Measurements from ENCODE around the gene DAB1.

The DAB1 gene

DNA sequence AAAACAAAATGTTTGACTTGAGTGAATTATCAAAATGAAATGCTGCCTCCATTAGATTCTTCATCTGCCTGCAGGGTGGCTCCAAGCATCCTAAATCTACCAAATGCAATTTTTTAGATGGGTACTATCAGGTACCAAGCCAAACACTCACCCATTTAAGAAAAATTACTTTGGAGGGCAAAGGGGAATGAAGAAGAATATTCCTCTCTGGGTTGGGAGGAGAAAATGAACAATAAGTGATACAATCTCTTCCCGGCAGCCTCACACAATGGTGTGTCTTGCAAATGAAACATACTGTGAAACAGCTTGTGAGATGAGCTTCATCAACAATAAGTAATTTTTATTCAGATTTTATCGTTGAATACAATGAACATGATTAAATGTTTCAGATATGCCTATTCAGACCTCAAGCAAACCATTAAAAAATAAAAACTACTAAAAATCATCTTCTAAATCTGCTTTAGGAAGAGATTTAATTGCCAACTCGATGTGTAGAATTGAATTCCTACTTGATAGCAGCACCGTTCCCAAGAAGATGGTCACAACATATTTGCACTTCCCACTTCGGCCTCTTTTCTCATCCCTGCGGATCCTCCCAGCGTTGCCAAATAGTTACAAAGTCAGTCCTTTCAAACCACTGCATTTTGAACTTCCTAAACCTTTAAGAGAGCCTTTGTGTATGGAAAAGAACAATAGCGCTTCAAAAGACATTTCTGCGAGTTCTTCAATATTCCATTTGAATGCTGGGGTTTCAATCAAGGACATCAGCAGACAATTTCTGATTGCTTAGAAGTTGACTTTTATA is 2.7 kb downstream of the DAB1 start:
- Histone ChIP-seq H3K9me2 (replicated peaks; ENCODE audit: control insufficient read depth, low read length) (no peaks in the 10 kb centered on the region), H3K27ac (ENCODE audit: low read depth, low read length) (no peak overlapping the region), H3K9me3 (ENCODE audit: control insufficient read depth, insufficient read depth, low read length) (peaks cover 5% of the 10 kb centered on the region; the same call in 1 of the 2 replicates), H3K27me3 (ENCODE audit: control insufficient read depth, low read length) (no peaks in the 10 kb centered on the region), H3F3A (ENCODE audit: control insufficient read depth, insufficient read depth) (no peaks in the 10 kb centered on the region), H3K4me1 (ENCODE audit: control insufficient read depth, low read length) (no peaks in the 10 kb centered on the region), H3K36me3 (ENCODE audit: control insufficient read depth, low read length) (no peaks in the 10 kb centered on the region), H3K79me2 (ENCODE audit: control insufficient read depth, low read length) (no peaks in the 10 kb centered on the region), H3K4me2 (ENCODE audit: low read length) (no peak overlapping the region), H3K4me3 (ENCODE audit: low read length) (no peak overlapping the region), H4K20me1 (ENCODE audit: control insufficient read depth, insufficient read depth, low read depth, low read length) (no peaks in the 10 kb centered on the region)
- no peak for TF ChIP-seq EZH2phosphoT487 (IDR thresholded peaks at IDR 0.05; ENCODE audit: borderline replicate concordance, low read length)
- TF ChIP-seq, protein P1, sequence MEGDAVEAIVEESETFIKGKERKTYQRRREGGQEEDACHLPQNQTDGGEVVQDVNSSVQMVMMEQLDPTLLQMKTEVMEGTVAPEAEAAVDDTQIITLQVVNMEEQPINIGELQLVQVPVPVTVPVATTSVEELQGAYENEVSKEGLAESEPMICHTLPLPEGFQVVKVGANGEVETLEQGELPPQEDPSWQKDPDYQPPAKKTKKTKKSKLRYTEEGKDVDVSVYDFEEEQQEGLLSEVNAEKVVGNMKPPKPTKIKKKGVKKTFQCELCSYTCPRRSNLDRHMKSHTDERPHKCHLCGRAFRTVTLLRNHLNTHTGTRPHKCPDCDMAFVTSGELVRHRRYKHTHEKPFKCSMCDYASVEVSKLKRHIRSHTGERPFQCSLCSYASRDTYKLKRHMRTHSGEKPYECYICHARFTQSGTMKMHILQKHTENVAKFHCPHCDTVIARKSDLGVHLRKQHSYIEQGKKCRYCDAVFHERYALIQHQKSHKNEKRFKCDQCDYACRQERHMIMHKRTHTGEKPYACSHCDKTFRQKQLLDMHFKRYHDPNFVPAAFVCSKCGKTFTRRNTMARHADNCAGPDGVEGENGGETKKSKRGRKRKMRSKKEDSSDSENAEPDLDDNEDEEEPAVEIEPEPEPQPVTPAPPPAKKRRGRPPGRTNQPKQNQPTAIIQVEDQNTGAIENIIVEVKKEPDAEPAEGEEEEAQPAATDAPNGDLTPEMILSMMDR (IDR thresholded peaks at IDR 0.05; ENCODE audit: low read depth, low read length, poor library complexity, severe bottlenecking): no peak

DNA sequence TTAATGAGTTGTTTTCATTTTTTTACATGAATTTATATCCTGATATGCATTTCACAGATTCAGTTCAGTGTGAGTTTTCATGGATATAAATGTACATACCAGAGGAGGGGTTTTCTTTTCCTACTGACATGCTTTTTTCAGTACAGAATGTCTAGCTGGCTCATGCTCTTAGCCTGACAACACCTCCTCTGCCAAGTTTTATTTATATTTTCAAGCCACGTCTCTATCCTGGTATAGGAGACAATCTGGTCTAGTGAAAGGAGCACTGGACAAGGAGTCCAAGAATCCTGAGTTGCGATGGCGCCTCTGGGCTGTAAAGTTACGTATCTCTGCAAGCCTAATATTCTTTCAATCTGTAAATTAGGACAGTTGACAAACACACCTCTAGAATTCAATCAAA is 4.9 kb downstream of the DAB1 start:
- Histone ChIP-seq H3K4me2 (ENCODE audit: low read length) (no peak overlapping the region), H3F3A (ENCODE audit: control insufficient read depth, insufficient read depth) (no peaks in the 10 kb centered on the region), H3K27me3 (ENCODE audit: control insufficient read depth, low read length) (no peaks in the 10 kb centered on the region), H3K4me1 (ENCODE audit: control insufficient read depth, low read length) (no peaks in the 10 kb centered on the region), H3K9me3 (ENCODE audit: control insufficient read depth, insufficient read depth, low read length) (peaks cover 5% of the 10 kb centered on the region; the same call in 1 of the 2 replicates), H3K4me3 (ENCODE audit: low read length) (no peak overlapping the region), H3K36me3 (ENCODE audit: control insufficient read depth, low read length) (no peaks in the 10 kb centered on the region), H3K27ac (ENCODE audit: low read depth, low read length) (no peak overlapping the region), H3K9me2 (replicated peaks; ENCODE audit: control insufficient read depth, low read length) (no peaks in the 10 kb centered on the region), H4K20me1 (ENCODE audit: control insufficient read depth, insufficient read depth, low read depth, low read length) (no peaks in the 10 kb centered on the region), H3K79me2 (ENCODE audit: control insufficient read depth, low read length) (no peaks in the 10 kb centered on the region)
- no peak for TF ChIP-seq EZH2phosphoT487 (IDR thresholded peaks at IDR 0.05; ENCODE audit: borderline replicate concordance, low read length)
- TF ChIP-seq, protein P1 (IDR thresholded peaks at IDR 0.05; ENCODE audit: low read depth, low read length, poor library complexity, severe bottlenecking): no peak

DNA sequence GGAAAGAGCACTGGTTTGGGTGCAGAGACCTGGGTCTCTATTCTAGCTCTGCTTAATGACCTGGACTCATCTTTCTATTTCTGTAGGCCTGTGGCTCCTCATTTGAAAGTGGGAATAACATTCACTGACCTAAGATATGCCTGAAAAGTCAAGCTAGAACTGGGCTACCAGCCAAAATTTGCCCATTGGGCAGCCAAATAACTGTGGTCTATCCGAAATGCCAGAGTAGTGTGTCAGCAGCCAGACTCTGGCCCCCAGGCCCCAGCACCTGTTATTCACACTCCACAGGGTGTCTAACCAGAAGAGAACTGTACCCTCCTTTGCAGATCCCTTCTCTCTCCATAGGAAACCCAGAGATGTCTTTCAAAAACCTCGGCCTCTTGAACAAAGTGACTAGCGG is 12.6 kb downstream of the DAB1 start:
- Histone ChIP-seq H3K9me2 (replicated peaks; ENCODE audit: control insufficient read depth, low read length) (no peaks in the 10 kb centered on the region), H4K20me1 (ENCODE audit: control insufficient read depth, insufficient read depth, low read depth, low read length) (no peaks in the 10 kb centered on the region), H3K4me3 (ENCODE audit: low read length) (no peak overlapping the region), H3K9me3 (ENCODE audit: control insufficient read depth, insufficient read depth, low read length) (no peaks in the 10 kb centered on the region), H3K27ac (ENCODE audit: low read depth, low read length) (no peak overlapping the region), H3K36me3 (ENCODE audit: control insufficient read depth, low read length) (no peaks in the 10 kb centered on the region), H3K79me2 (ENCODE audit: control insufficient read depth, low read length) (no peaks in the 10 kb centered on the region), H3F3A (ENCODE audit: control insufficient read depth, insufficient read depth) (no peaks in the 10 kb centered on the region), H3K4me2 (ENCODE audit: low read length) (no peak overlapping the region), H3K4me1 (ENCODE audit: control insufficient read depth, low read length) (no peaks in the 10 kb centered on the region), H3K27me3 (ENCODE audit: control insufficient read depth, low read length) (no peaks in the 10 kb centered on the region)
- TF ChIP-seq, protein P1 (IDR thresholded peaks at IDR 0.05; ENCODE audit: low read depth, low read length, poor library complexity, severe bottlenecking): no peak
- TF ChIP-seq EZH2phosphoT487 (IDR thresholded peaks at IDR 0.05; ENCODE audit: borderline replicate concordance, low read length): no peak

Data from DOHH2 (cell line).